Stimulated activated CD4-positive, alpha-beta T cell treated with anti-CD3 and anti-CD28 coated beads, Interleukin-12 subunit alpha, Interleukin-12 subunit beta, amount 100 ng/mL, for 48 hours (primary cell): Measurements from ENCODE around the gene PPA2.

Source experiments
- DNase-seq, 3 donors: peaks; one replicate each; pipeline ENCODE4 v3.0.0-alpha.2; 2020; ENCODE audit warnings: low read depth in 2 of 3, low spot score in 1 of 3

The PPA2 gene

DNA sequence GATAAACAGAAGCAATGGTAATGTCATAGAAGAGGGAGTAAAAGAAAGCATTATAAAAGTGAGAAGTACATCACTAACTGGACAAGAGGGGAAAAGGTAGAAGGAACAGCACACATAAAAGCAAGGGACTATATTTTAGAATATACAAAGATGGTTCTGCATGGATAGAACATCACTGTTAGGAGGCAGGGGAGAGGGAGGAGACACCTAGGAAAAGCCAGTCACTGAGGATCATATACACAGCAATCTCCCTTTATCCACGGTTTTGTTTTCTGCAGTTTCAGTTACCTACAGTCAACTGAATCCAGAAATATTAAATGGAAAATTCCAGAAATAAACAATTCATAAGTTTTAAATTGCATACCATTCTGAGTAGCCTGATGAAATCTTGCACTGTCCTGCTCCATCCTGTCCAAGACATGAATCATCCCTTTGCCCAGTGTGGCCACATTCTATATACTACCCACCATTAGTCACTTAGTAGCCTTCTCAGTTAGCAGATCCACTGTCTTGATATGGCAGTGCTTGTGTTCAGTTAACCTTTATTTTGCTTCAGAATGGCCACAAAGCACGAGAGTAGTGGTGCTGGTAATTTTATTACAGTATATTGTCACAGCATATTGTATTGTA, 74.2 kb downstream of the PPA2 start:
- no peak for DNase-seq

DNA sequence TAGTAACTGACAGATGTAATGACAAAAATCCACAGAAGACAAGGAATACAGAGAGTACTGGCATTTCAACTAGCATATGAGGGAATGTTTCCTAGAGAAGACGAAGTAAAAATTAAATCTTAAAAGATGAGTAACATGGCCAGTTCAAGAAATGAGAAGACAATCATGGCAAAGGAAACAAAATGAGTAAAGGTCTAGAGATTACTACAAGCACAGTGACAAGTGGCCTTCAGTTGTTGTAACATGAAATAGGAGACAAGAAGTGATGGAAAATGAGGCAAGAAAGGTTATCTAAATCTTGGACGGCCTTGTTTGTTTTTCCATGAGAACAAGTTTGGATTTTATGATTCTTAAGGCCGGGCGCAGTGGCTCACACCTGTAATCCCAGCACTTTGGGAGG, 81.0 kb downstream of the PPA2 start:
- DNase-seq: no peak

DNA sequence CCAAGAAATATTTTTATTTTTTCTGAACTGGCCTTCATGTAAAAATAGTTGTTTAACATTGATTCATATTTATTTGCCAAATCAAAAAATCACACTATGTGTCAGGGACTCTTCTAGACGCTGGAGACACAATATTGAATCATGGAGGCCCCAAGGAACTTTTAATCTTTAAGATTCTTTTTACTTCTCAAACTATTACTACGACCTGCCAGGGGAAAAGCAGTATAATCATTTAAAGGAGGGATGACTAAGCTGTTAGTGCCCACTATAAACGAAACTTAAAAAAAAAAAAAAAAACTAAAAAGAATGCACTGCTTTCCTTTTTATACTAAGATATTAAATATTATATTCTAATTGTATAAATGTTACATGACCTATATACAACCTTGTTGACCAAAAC, 84.7 kb downstream of the PPA2 start:
- DNase-seq: no peak

DNA sequence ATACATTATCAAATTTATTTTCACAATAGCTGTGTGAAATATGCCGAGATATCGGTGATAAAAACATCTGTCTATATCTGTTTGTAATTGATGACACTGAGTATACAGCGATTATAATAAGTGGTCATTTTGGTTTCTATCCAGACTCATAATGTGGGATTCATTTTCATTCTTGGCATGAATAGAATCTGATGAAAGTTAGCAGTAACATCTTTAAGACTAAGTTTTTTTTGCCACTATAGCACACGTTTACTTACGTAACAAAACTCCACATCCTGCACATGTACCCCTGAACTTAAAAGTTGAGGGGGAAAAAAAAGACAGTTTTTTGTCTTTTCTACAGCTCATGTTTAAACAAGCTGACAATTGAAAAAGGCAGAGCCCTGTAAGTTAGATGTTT, 86.4 kb downstream of the PPA2 start:
- DNase-seq: no peak

- DNase-seq: no peak
Measured at GRCh38 chr4:105386012-105386411, 87.8 kb downstream of the PPA2 start.

DNA sequence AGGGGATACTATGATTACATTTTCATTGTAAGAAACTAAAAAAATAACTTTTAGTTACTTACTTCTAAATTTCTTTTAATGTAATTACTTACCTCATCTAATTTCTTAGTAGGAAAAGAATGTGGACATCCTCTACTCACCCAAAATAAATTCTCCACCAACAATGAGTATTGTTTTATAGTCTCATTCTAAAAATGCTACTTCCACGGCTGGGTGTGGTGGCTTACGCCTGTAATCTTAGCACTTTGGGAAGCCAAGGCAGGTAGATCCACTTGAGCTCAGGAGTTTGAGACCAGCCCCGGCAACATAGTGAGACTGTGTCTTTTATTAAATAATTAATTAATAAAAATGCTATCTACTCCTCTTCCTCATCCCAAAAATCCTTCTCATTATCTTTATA, 99.8 kb downstream of the PPA2 start:
- DNase-seq: no peak

- no peak for DNase-seq
Measured at GRCh38 chr4:105373324-105373723, 100.5 kb downstream of the PPA2 start.

DNA sequence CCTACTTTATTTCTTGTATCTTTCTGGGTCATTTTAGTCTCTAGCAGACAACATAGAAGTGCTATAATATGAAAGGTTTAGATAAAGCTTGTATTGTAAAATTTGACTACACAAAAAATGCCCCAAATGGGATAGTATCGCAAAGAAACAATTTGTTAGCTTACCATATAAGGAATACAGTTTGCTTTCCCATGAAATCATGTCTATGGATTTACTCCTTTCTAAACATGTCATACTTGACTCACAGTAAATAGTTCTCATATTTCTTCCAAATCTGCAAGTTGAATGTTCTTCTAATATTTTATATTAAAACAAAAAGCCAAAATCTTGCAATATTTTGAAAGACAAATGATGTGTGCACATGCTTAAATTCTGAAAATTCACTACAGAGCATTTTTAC, 103.9 kb downstream of the PPA2 start:
- DNase-seq: no peak

DNA sequence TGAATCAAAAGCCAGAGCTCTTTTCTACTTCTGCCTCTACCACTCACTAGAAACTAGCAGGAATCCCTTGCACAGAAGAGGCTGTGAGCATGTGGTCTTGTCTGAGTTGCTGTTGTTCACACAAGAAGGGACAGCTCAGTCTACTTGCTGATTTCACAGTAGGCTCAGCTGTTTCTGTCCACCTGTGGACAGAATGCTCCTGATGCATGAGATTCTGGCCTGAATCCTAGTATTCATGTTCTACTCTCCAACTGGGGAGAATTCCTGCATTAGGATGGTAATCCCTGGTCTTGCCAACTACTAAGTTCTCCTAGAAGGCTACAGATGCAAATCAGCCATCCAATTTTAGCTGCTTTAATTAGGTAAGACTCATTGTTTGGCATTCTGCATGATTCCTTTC, 112.8 kb downstream of the PPA2 start:
- DNase-seq: no peak

DNA sequence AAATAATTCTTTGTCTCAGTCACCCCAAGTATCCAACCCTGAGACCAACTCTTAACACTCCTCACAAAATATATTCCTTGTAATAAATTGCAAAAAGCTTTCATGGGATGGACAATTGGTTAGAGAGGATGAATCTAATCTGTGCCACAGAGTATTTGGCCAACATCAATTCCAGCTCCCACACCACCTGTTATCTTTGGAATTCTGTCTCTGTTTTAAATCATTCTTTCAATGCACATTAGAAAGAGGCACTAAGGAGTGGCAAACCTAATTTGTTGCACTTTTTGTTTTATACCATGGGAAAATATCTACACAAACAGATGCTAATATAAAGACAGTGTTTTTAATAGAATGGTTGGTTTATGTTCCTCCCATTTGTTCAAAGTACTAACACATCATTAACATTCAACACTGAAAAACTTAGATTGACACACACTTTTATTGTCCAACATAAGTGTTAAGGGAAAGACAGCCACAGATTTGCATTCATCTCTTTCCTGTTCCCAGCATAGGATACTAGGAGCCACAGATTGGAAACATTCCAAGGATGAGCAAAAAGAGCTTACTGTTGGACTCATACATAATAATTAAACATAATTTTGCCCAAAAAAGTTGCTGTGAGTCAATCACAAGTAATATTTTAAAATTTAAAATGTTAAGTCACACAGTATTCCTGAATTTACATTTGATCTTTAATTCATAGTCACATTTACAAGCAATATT, 116.4 kb downstream of the PPA2 start:
- no peak for DNase-seq

DNA sequence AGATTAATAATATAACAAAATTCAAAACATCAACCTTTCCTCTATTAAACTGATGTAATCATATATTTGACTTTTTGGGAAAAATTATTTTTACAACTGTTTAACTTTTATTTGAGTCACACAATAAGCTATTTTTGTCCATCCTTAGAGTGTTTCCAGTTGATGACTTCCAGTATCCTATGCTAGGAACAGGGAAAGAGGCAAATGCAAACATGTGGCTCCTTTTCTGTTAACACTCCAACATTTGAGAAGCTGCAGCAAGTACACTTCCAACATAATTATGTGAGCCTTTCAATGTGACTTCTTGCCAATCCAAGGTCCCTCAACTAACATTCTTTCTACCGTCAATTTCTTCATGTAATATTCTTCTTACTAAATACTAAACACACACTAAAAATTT, 117.7 kb downstream of the PPA2 start:
- no peak for DNase-seq

GRCh38 chr4:105352826-105353225, 121.0 kb downstream of the PPA2 start:
- DNase-seq: peak in 1 of 3 donors; percentile 2

DNA sequence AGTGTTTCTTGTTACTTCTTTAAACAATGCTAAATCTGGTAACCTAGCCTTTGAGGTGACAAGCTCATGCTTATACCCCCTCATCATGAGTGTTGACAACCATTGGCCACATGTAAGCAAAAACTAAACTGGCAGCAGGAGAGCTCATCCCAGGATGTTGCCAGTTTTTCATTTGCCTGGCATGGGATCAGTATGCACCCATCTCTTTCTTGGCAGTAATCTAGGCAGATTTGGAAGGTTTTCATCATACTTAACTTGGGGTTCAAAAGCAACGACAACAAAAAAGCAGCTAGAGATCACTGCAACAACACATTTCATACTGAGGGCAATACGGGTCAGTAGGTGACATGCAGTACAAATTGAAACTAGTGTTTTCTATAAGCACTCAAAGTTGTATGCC, 122.0 kb downstream of the PPA2 start:
- DNase-seq: no peak

DNA sequence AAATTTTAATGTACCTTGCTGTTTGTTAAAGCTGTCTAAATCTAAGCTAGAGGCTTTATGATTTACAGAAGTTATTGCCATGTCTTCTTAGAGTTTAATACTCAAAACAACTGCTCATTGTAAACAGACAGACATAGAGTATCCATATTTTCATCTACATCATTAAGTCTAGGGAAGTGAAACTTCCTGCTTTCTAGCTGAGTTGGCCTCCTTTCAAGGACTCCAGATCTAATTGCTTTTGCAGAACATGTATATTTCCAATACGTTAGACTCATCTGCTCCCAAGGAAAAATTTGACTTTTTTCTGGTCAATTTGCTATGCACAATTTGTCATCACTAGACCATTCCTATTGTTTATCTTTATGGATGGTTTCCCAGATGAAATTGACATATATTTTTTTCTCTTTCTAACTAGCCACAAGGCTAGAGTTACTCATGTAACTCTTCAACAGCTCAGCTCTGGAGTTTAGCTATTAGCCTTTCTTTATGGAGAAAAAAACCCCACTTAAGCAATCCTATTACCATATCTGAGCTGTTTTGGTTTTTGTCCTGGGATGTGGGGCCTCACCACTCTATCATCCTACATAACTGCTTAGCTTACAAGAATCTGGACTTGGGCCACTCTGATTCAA, 122.9 kb downstream of the PPA2 start:
- DNase-seq: no peak

DNA sequence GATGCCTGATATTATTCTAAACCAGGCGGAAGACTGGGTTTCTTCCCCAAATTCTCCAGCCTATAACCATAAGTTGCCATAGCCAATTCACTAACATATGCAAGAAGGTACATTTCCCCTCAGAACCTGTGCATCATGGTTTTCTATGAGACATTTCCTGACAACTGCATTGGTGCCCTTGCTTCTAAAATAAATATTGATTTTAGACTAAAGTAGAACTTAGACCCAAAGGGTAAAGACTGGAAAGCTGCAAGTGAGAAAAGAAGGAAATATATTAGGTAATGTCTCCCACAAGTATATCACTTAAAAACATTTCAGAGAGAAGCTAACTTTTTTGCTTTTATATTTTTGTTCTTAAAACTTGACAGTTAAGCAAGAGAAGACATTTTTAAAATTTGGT, 125.1 kb downstream of the PPA2 start:
- no peak for DNase-seq

- DNase-seq: no peak
Measured at GRCh38 chr4:105346869-105347268, 127.0 kb downstream of the PPA2 start.

DNA sequence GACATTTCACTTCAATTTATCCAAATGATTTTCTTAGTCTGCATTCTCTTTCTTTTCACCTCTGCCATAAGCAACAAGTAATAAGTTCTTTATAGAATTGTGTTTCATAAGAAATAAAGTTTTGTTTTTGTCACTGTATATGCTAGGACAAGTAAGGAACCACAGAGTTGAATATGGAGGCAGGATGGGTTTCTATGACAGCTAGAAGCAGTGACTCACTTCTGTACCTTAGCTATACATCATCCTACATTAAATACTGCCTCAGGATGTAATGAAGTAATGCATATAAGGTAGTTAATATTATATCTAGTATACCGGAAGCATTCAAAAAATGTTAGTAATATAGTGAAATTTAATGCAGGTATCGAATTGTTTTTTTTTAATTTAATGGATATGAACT, 128.0 kb downstream of the PPA2 start:
- no peak for DNase-seq

GRCh38 chr4:105345358-105345757, 128.5 kb downstream of the PPA2 start:
- no peak for DNase-seq

- no peak for DNase-seq
Measured at GRCh38 chr4:105344141-105344540, 129.7 kb downstream of the PPA2 start.

GRCh38 chr4:105343146-105343931, 130.5 kb downstream of the PPA2 start:
- DNase-seq: no peak

DNA sequence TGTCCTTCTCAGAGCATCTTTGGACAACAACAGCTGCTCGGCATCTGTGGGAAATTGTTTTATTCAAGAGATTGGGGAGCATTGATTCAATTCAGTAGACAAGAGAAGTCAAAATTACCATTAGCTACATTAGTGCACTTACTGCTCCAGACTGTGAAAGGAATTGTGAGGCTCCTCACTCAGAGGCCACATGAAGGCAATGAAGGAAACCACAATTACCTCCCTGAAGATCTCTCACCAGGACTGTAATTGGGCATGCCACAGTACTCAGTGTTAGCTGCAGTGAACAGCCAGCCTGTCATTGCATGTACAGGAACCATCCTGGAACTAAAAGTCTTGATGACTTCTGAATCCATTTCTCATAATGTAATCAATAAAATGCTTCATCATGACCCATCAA, 144.8 kb downstream of the PPA2 start:
- no peak for DNase-seq

DNA sequence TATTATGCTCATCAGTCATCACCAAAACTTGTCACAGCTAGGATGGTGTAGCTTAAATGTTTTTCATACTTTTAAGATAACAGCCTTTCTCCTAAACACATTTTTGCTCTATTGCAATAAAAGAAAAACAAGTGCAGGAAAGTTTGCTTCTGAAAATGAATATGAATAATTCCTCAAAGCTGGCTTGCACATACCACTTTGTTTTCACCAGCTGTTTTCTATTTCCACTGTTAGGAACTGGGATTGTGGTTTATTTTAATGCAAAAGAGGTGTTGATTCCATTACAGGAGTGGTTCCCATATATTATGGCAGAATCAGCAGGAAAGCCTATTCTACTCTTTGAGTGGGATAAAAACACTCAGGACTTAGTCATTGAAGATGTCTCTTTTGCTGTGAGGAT, 145.9 kb downstream of the PPA2 start:
- no peak for DNase-seq
